Iris pigment epithelial cell (primary cell): ENCODE measurements around the gene CPO.

ENCODE experiments used
- DNase-seq: peaks from one replicate; pipeline ENCODE4 v3.0.0-alpha.2; 2011; ENCODE audit warnings: low read depth

Gene CPO

GRCh38 chr2:207015901-207016300 is 76.6 kb downstream of the CPO start:
- DNase-seq: no peak
